Chondrocyte (in vitro differentiated cells): ENCODE data around the gene HIBADH. TPM values are rescaled to one million over a fixed set of nuclear protein-coding genes. Genes with fewer than 3 reads are reported as not detected.
"Not testable (repeated sequence)": the region's sequence is repeated elsewhere in the genome, so short reads cannot be mapped to it uniquely, and the experiment has no call there.

ENCODE experiments used
- DNase-seq: peaks from one replicate; pipeline ENCODE4 v3.0.0; 2021; ENCODE audit warnings: mixed read lengths, low spot score
- H3K27ac Mint-ChIP-seq: one replicate; pipeline ENCODE4 v1.8.0; 2021; ENCODE audit warnings: mild to moderate bottlenecking, moderate library complexity, mixed read lengths; ENCODE audit not compliant: unreplicated experiment
- H3K27me3 Mint-ChIP-seq: 2 replicates; pipeline ENCODE4 v1.8.0; 2021; ENCODE audit warnings: low read depth, mixed read lengths
- H3K36me3 Mint-ChIP-seq: 2 replicates; pipeline ENCODE4 v1.8.0; 2021; ENCODE audit warnings: low read depth, mixed read lengths
- H3K4me1 Mint-ChIP-seq: 2 replicates; pipeline ENCODE4 v1.8.0; 2021; ENCODE audit warnings: low read depth, mild to moderate bottlenecking, mixed read lengths
- H3K4me3 Mint-ChIP-seq: one replicate; pipeline ENCODE4 v1.8.0; 2021; ENCODE audit warnings: mild to moderate bottlenecking, moderate library complexity, mixed read lengths; ENCODE audit not compliant: unreplicated experiment
- H3K9me3 Mint-ChIP-seq: 2 replicates; pipeline ENCODE4 v1.8.0; 2021; ENCODE audit warnings: low read depth, mixed read lengths
- total RNA-seq: library from RNA; stranded (reverse); gene quantifications from 3 replicates; pipeline ENCODE4 v1.2.1, GENCODE V29; 2021
- TF ChIP-seq, protein P1 (sequence below): fragments of 200-600 bp; sonication (generic); IDR thresholded peaks from 2 replicates; pipeline ENCODE4 v1.5.0; 2021; ENCODE audit warnings: antibody characterized with exemption, mild to moderate bottlenecking, moderate library complexity

The HIBADH gene
- total RNA-seq, 1 donor from 2014 or later: 20.6 TPM

DNA sequence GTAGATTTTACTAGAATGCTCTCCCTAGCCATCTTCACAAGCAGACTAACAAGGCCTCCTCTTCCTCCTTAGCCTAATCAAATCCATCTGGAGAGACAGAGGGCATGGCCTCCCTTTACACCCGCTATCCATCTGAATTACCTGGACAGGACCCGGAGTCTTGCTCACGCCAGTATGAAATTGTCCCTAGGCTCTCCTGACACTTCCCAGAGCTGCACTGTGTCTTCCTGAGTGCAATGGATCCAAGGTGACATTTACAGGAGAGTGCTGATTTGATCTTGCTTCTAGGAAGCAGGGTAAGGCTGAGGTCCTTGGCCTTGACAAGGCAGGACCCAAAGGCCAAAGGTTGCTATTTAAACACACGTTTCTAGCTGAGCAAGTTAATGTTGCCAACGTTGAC lies 147.8 kb downstream of the HIBADH start:
- no peak overlapping the region for H3K4me3 Mint-ChIP-seq
- no peak overlapping the region for H3K27ac Mint-ChIP-seq
- TF ChIP-seq, protein P1, sequence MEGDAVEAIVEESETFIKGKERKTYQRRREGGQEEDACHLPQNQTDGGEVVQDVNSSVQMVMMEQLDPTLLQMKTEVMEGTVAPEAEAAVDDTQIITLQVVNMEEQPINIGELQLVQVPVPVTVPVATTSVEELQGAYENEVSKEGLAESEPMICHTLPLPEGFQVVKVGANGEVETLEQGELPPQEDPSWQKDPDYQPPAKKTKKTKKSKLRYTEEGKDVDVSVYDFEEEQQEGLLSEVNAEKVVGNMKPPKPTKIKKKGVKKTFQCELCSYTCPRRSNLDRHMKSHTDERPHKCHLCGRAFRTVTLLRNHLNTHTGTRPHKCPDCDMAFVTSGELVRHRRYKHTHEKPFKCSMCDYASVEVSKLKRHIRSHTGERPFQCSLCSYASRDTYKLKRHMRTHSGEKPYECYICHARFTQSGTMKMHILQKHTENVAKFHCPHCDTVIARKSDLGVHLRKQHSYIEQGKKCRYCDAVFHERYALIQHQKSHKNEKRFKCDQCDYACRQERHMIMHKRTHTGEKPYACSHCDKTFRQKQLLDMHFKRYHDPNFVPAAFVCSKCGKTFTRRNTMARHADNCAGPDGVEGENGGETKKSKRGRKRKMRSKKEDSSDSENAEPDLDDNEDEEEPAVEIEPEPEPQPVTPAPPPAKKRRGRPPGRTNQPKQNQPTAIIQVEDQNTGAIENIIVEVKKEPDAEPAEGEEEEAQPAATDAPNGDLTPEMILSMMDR: no peak
- no peaks in the 10 kb centered on the region for H3K27me3 Mint-ChIP-seq
- H3K36me3 Mint-ChIP-seq: peaks cover 2% of the 10 kb centered on the region
- no peaks in the 10 kb centered on the region for H3K9me3 Mint-ChIP-seq
- H3K4me1 Mint-ChIP-seq: no peaks in the 10 kb centered on the region
- DNase-seq: no peak

DNA sequence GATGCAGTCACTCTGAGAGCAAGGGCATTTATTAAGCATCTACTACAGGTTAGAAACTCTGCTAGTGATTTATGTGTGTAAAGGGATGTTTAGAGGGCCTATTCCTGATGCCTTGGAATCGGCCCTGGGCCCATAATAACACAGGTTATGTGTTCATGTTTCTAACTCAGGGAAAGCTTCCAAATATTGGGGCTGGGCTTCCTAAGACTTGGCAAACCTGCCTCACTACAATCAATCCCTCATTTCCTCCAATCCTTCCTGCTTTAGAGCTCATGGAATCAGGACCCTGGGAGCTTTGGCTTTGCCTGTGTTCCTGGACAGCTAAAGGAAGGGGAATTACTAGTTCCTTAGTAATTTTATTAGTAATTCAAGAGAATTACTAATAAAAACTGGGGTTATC lies 148.8 kb downstream of the HIBADH start:
- Mint-ChIP-seq H3K9me3 (no peaks in the 10 kb centered on the region), H3K4me1 (no peaks in the 10 kb centered on the region), H3K36me3 (peaks cover 2% of the 10 kb centered on the region), H3K27ac (no peak overlapping the region), H3K4me3 (no peak overlapping the region), H3K27me3 (no peaks in the 10 kb centered on the region)
- DNase-seq: no peak
- TF ChIP-seq, protein P1: no peak

DNA sequence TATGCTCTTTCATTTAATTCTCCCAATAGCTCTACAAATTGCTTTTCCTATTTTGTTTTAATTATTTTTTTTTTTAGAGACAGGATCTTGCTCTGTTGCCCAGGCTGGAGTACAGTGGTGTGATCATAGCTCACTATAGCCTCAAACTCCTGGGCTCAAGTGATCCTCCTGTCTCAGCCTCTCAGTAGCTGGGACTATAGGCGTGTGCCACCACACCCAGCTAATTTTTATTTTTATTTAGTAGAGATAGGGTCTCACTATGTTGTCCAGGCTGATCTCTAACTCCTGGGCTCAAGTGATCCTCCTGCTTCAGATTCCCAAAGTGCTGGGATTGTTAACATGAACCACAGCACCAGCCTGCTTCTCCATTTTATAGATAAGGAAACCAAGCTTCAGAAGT lies 151.3 kb downstream of the HIBADH start:
- H3K9me3 Mint-ChIP-seq, H3K4me3 Mint-ChIP-seq, H3K36me3 Mint-ChIP-seq, H3K27me3 Mint-ChIP-seq, H3K4me1 Mint-ChIP-seq, DNase-seq, H3K27ac Mint-ChIP-seq: not testable (repeated sequence)

- no peak for DNase-seq
- Mint-ChIP-seq H3K27me3 (no peaks in the 10 kb centered on the region), H3K36me3 (no peaks in the 10 kb centered on the region), H3K4me3 (no peak overlapping the region), H3K27ac (no peak overlapping the region), H3K9me3 (peaks cover 6% of the 10 kb centered on the region), H3K4me1 (no peaks in the 10 kb centered on the region)
- TF ChIP-seq, protein P1: no peak
Measured at GRCh38 chr7:27510541-27510940, 152.1 kb downstream of the HIBADH start.

- H3K27me3 Mint-ChIP-seq, H3K36me3 Mint-ChIP-seq, H3K27ac Mint-ChIP-seq, H3K4me3 Mint-ChIP-seq, H3K9me3 Mint-ChIP-seq, H3K4me1 Mint-ChIP-seq, DNase-seq: not testable (repeated sequence)
Measured at GRCh38 chr7:27501879-27502278, 160.8 kb downstream of the HIBADH start.

- Mint-ChIP-seq H3K9me3 (no peaks in the 10 kb centered on the region), H3K36me3 (no peaks in the 10 kb centered on the region), H3K27ac (no peak overlapping the region), H3K4me3 (no peak overlapping the region), H3K27me3 (peaks cover 1% of the 10 kb centered on the region), H3K4me1 (no peaks in the 10 kb centered on the region)
- no peak for DNase-seq
- TF ChIP-seq, protein P1: no peak
Measured at GRCh38 chr7:27501001-27501400, 161.7 kb downstream of the HIBADH start.
